Chondrocyte (in vitro differentiated cells): ENCODE data around the gene RNU6-1. TPM values are rescaled to one million over a fixed set of nuclear protein-coding genes. Genes with fewer than 3 reads are reported as not detected.

Experiments used
- DNase-seq: peaks from one replicate; pipeline ENCODE4 v3.0.0; 2021; ENCODE audit warnings: mixed read lengths, low spot score
- H3K27ac Mint-ChIP-seq: one replicate; pipeline ENCODE4 v1.8.0; 2021; ENCODE audit warnings: mild to moderate bottlenecking, moderate library complexity, mixed read lengths; ENCODE audit not compliant: unreplicated experiment
- H3K27me3 Mint-ChIP-seq: 2 replicates; pipeline ENCODE4 v1.8.0; 2021; ENCODE audit warnings: low read depth, mixed read lengths
- H3K36me3 Mint-ChIP-seq: 2 replicates; pipeline ENCODE4 v1.8.0; 2021; ENCODE audit warnings: low read depth, mixed read lengths
- H3K4me1 Mint-ChIP-seq: 2 replicates; pipeline ENCODE4 v1.8.0; 2021; ENCODE audit warnings: low read depth, mild to moderate bottlenecking, mixed read lengths
- H3K4me3 Mint-ChIP-seq: one replicate; pipeline ENCODE4 v1.8.0; 2021; ENCODE audit warnings: mild to moderate bottlenecking, moderate library complexity, mixed read lengths; ENCODE audit not compliant: unreplicated experiment
- H3K9me3 Mint-ChIP-seq: 2 replicates; pipeline ENCODE4 v1.8.0; 2021; ENCODE audit warnings: low read depth, mixed read lengths
- long read RNA-seq: library from polyadenylated mRNA; stranded (forward); transcript quantifications from one replicate; pipeline ENCODE4 v2.0.0, GENCODE V29; 2021
- total RNA-seq: library from RNA; stranded (reverse); gene quantifications from 3 replicates; pipeline ENCODE4 v1.2.1, GENCODE V29; 2021
- TF ChIP-seq, protein P1 (sequence below): fragments of 200-600 bp; sonication (generic); IDR thresholded peaks from 2 replicates; pipeline ENCODE4 v1.5.0; 2021; ENCODE audit warnings: antibody characterized with exemption, mild to moderate bottlenecking, moderate library complexity

The RNU6-1 gene
- total RNA-seq = not detected in 3 replicates
- long read RNA-seq = 0 reads

DNA sequence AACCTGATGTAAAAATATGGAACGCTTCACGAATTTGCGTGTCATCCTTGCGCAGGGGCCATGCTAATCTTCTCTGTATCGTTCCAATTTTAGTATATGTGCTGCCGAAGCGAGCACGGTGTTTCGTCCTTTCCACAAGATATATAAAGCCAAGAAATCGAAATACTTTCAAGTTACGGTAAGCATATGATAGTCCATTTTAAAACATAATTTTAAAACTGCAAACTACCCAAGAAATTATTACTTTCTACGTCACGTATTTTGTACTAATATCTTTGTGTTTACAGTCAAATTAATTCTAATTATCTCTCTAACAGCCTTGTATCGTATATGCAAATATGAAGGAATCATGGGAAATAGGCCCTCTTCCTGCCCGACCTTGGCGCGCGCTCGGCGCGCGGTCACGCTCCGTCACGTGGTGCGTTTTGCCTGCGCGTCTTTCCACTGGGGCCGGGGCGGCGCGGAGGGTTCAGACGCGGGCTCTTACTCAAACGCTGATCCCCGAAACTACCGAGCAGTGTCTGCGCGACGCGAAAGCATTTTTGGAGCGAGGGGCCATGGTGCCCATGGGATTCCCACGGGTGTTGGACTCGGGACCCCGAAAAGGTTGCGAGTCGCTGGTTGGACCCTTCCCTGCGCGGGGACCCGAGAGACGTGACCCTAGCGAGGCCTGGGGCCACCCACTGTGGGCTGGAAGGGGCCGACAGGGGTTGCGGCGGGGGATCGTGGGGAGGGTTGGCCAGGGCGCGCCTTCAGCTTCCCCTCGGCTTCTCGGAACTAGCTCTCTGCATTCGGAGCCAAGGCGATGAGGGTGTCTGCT lies at the start of gene RNU6-1:
Gene RNU6-1, minus strand, starts transcription at position 117 of the 820 bp plus-strand sequence.
- H3K27me3 Mint-ChIP-seq = peaks cover 7% of the 10 kb centered on the region
- TF ChIP-seq, protein P1, sequence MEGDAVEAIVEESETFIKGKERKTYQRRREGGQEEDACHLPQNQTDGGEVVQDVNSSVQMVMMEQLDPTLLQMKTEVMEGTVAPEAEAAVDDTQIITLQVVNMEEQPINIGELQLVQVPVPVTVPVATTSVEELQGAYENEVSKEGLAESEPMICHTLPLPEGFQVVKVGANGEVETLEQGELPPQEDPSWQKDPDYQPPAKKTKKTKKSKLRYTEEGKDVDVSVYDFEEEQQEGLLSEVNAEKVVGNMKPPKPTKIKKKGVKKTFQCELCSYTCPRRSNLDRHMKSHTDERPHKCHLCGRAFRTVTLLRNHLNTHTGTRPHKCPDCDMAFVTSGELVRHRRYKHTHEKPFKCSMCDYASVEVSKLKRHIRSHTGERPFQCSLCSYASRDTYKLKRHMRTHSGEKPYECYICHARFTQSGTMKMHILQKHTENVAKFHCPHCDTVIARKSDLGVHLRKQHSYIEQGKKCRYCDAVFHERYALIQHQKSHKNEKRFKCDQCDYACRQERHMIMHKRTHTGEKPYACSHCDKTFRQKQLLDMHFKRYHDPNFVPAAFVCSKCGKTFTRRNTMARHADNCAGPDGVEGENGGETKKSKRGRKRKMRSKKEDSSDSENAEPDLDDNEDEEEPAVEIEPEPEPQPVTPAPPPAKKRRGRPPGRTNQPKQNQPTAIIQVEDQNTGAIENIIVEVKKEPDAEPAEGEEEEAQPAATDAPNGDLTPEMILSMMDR = no peak
- peak within 1 kb of the TSS; percentile 88 for H3K4me3 Mint-ChIP-seq
- DNase-seq = no peak
- peak within 1 kb of the TSS; percentile 88 for H3K27ac Mint-ChIP-seq
- no peaks in the 10 kb centered on the region for H3K9me3 Mint-ChIP-seq
- peaks cover 50% of the 10 kb centered on the region for H3K4me1 Mint-ChIP-seq
- H3K36me3 Mint-ChIP-seq = no peaks in the 10 kb centered on the region

DNA sequence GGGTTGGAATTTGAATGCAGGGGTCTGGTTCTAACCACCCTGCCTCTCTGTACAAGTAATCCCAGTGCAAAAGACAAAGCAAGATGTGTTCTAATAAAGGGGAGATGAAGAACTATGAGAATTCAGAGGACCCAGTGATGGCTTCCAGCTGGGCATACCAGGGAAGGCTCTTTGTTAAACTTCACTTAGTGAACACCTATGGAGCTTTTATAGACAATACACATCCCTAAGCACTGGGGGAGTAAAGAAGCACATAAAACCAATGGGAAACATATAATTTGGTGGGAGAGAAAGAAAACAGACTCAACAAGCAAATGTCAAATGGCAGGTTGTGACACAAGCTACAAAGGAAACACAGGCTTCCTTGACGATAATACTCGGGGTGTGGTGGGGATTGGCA lies 47.9 kb upstream of the RNU6-1 start:
- H3K36me3 Mint-ChIP-seq = peaks cover 5% of the 10 kb centered on the region
- H3K4me1 Mint-ChIP-seq = peaks cover 28% of the 10 kb centered on the region
- DNase-seq = no peak
- H3K9me3 Mint-ChIP-seq = peaks cover 10% of the 10 kb centered on the region
- no peak overlapping the region for H3K4me3 Mint-ChIP-seq
- H3K27me3 Mint-ChIP-seq = no peaks in the 10 kb centered on the region
- TF ChIP-seq, protein P1 = no peak
- H3K27ac Mint-ChIP-seq = no peak overlapping the region

DNA sequence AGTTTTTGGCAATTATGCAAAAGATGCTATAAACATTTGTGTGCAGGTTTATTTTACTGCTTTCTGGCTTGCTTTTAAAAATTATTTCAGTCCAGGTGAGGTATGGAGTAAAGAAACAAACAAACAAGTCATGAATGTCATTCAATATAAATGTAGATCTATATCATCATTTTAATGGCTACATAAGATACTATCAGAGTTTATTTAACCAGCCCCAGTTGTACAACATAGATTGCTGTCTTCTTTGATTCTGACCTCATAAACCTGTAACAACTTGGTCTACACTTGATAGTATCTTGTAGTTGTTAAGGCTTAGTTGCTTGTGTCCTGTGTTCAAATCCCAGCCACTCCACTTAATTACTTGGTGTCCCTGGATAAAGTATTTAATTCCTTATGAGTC lies 46.0 kb upstream of the RNU6-1 start:
- Mint-ChIP-seq H3K27ac (no peak overlapping the region), H3K36me3 (peaks cover 5% of the 10 kb centered on the region), H3K4me1 (peaks cover 44% of the 10 kb centered on the region), H3K27me3 (no peaks in the 10 kb centered on the region), H3K9me3 (peaks cover 10% of the 10 kb centered on the region), H3K4me3 (no peak overlapping the region)
- DNase-seq = no peak
- TF ChIP-seq, protein P1 = no peak

DNA sequence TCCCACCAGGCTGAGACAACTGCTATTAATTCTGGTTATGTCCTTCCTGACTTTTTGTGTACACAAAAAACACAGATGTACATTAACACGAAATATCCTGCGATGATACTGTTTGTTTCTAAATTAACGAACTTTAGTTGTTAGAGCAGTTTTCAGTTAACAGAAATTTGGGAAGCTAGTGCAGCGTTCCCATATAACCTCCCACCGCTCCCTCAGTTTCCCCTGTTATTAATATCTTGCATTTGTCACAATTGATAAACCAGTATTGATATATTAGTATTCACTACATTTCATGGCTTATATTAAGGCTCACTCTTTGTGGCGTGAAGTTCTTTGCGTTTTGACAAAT lies 45.3 kb upstream of the RNU6-1 start:
- Mint-ChIP-seq H3K36me3 (peaks cover 4% of the 10 kb centered on the region), H3K4me3 (peak overlapping the region; percentile 63)
- TF ChIP-seq, protein P1 = no peak

DNA sequence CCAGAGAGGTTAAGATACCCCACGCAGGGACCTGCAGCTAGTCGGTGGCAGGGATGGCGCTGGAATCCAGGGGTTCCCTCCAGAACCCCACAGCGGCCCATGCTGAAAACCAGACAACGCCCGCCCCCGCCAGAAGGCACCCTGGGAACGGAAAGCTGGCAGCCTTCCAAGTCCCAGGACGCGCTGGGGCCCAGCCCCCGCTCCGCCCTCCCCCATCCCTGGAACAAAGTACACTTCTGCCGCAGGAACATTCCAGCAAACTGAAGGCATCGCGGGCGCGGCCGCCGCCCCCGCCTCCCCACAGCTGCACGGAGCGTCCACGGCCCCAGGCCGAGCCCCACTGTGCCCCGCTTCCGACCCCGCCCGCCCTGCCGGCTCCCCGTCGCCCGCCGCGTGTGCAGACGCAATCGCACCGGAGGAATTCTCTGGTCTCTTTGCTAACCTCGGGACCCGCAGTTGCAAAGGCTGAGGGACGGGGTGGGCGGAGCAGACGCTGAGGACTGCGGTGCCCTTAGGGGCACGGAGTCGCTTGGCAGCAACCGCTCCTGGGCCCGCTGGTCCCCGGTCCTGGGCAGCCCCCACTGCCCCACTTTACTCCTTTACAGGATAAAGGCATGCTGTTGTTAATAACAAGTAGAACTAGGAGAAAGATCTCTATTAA lies 44.8 kb upstream of the RNU6-1 start:
- Mint-ChIP-seq H3K4me1 (peaks cover 47% of the 10 kb centered on the region), H3K4me3 (peak overlapping the region; percentile 63), H3K36me3 (no peaks in the 10 kb centered on the region), H3K27ac (peak overlapping the region; percentile 81), H3K27me3 (no peaks in the 10 kb centered on the region), H3K9me3 (peaks cover under 1% of the 10 kb centered on the region)
- TF ChIP-seq, protein P1 = peak; percentile 9
- DNase-seq = peak; percentile 92

More for the DNA sequence above, 45.3 kb upstream of the RNU6-1 start:
- Mint-ChIP-seq H3K27ac (peak overlapping the region; percentile 81), H3K4me1 (peaks cover 47% of the 10 kb centered on the region), H3K27me3 (no peaks in the 10 kb centered on the region), H3K9me3 (peaks cover 6% of the 10 kb centered on the region)
- no peak for DNase-seq
